ENCODE measurements around the gene TENT4B.

TENT4B gene

DNA sequence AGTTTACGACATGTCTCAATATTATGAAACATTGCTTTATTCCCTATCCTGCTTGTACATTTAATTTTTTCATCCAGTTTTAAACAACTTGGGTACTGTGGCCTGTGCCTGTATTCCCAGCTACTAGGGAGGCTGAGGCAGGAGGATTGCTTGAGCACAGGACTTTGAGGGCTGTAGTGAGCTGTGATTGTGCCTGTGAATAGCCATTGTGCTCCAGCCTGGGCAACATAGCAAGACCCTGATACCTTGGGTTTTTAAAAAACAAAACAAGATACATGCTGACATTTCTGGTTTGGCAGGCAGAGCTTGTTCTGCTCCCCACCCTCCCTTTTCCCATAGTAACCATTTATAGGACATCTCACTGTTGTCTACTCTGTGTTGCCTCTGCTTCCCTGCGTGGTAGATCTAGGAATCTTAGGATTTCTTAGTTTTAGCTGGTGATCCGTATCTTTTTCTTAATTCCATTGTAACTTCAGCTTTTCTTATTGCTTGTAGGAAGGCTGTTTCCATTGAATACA lies 35.6 kb downstream of the TENT4B start:
- H3K27me3 ChIP-seq, result no peaks in the 10 kb centered on the region
- H3K4me1 ChIP-seq (ENCODE audit: control insufficient read depth in 1 of 2, insufficient read depth in 1 of 2, low read depth in 1 of 2, low read length in 1 of 2), result no peaks in the 10 kb centered on the region
- H3K36me3 ChIP-seq, result no peaks in the 10 kb centered on the region
- TF ChIP-seq, protein P1, sequence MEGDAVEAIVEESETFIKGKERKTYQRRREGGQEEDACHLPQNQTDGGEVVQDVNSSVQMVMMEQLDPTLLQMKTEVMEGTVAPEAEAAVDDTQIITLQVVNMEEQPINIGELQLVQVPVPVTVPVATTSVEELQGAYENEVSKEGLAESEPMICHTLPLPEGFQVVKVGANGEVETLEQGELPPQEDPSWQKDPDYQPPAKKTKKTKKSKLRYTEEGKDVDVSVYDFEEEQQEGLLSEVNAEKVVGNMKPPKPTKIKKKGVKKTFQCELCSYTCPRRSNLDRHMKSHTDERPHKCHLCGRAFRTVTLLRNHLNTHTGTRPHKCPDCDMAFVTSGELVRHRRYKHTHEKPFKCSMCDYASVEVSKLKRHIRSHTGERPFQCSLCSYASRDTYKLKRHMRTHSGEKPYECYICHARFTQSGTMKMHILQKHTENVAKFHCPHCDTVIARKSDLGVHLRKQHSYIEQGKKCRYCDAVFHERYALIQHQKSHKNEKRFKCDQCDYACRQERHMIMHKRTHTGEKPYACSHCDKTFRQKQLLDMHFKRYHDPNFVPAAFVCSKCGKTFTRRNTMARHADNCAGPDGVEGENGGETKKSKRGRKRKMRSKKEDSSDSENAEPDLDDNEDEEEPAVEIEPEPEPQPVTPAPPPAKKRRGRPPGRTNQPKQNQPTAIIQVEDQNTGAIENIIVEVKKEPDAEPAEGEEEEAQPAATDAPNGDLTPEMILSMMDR (IDR thresholded peaks at IDR 0.05), result no peak
- H3K9me3 ChIP-seq, result no peaks in the 10 kb centered on the region
- H3K4me3 ChIP-seq (ENCODE audit: low read depth in 1 of 2, low read length in 1 of 2), result no peak overlapping the region
- H3K27ac ChIP-seq, result no peak overlapping the region

DNA sequence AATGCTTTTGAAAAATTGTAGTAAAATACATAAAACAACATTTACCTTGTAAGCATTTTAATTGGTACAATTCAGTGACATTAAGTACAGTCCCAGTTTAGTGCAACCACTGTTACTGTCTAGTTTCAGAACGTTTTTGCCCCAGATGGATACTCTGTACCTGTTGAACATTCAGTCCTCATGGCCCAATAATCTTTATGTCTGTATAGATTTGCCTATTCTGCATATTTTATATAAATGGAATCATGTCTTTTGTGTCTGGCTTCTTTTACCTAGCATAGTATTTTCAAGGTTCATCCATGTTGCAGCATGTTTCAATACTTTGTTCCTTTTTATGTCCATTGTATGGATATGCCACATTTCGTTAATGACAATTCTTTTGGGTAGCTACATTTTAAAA lies 37.2 kb downstream of the TENT4B start:
- Histone ChIP-seq H3K27me3 (no peaks in the 10 kb centered on the region), H3K9me3 (no peaks in the 10 kb centered on the region), H3K27ac (no peak overlapping the region), H3K4me3 (ENCODE audit: low read depth in 1 of 2, low read length in 1 of 2) (no peak overlapping the region), H3K36me3 (no peaks in the 10 kb centered on the region), H3K4me1 (ENCODE audit: control insufficient read depth in 1 of 2, insufficient read depth in 1 of 2, low read depth in 1 of 2, low read length in 1 of 2) (no peaks in the 10 kb centered on the region)
- TF ChIP-seq, protein P1 (IDR thresholded peaks at IDR 0.05), result no peak

DNA sequence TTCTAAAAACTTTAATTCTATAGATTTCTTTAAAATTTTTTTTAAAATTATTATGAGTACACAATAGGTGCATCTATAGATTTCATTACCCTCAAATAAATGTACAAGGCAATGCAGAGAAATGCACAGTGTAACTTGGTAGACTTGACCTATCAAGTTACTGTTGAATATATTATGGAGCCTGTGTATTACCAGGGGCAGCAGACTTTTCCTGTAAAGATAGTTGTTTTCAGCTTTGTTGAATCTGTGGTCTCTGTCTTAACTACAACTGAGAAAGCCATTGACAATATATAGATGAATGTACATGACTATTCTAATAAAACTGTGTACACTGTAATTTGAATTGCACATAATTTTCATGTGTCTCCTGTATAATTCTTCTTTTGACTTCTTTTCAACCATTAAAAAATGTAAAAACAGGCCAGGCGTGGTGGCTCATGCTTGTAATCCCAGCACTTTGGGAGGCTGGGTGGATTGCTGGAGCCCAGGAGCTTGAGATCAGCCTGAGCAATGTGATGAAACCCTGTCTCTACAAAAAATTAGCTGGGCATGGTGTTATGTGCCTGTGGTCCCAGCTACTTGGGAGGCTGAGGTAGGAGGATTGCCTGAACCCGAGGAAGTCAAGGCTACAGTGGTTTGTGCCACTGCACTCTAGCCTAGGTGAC lies 39.4 kb downstream of the TENT4B start:
- no peak overlapping the region for H3K27ac ChIP-seq
- no peaks in the 10 kb centered on the region for H3K4me1 ChIP-seq (ENCODE audit: control insufficient read depth in 1 of 2, insufficient read depth in 1 of 2, low read depth in 1 of 2, low read length in 1 of 2)
- H3K27me3 ChIP-seq, result no peaks in the 10 kb centered on the region
- no peak overlapping the region for H3K4me3 ChIP-seq (ENCODE audit: low read depth in 1 of 2, low read length in 1 of 2)
- TF ChIP-seq, protein P1 (IDR thresholded peaks at IDR 0.05), result no peak
- no peaks in the 10 kb centered on the region for H3K9me3 ChIP-seq
- H3K36me3 ChIP-seq, result no peaks in the 10 kb centered on the region

DNA sequence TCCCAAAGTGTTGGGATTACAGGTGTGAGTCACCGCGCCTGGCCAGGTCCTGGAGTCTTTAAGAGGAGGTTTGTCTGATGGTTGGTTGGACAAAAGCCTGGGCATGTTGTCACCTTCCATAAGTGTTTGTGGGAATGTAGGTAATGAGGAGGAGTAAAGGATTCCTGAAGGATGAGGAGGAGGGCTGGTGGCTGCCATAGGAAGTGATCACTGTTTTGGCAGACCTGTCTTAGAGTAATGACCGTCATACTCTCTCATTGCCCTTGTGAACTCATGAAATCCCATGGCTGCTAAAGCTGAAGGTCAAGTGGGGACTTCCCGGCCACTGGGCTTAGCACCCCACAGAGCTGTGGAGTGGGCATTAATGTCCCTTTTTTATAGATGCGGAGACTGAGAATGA lies 40.5 kb downstream of the TENT4B start:
- H3K36me3 ChIP-seq, result no peaks in the 10 kb centered on the region
- no peaks in the 10 kb centered on the region for H3K27me3 ChIP-seq
- TF ChIP-seq, protein P1 (IDR thresholded peaks at IDR 0.05), result no peak
- no peak overlapping the region for H3K27ac ChIP-seq
- H3K4me3 ChIP-seq (ENCODE audit: low read depth in 1 of 2, low read length in 1 of 2), result no peak overlapping the region
- no peaks in the 10 kb centered on the region for H3K9me3 ChIP-seq
- H3K4me1 ChIP-seq (ENCODE audit: control insufficient read depth in 1 of 2, insufficient read depth in 1 of 2, low read depth in 1 of 2, low read length in 1 of 2), result no peaks in the 10 kb centered on the region

DNA sequence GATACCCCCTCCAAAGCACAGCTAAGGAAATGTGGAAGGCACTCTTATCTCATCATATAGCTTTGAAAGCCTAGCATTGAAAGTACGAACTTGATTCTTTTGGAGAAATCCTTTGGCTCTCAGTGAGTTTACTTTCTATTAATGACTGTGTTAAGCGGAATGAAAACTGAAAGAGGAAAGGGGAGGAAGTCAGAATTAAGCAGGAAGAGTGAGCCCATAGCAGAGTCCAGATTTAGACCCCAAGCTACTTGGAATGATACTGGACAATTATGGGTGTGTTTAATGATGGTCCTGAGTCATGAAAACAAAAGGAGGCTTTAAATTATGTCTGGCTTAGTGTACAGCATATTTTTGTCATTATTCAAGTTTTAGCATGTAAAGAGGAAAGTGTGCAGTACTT lies 42.2 kb downstream of the TENT4B start:
- Histone ChIP-seq H3K4me3 (ENCODE audit: low read depth in 1 of 2, low read length in 1 of 2) (no peak overlapping the region), H3K27me3 (no peaks in the 10 kb centered on the region), H3K4me1 (ENCODE audit: control insufficient read depth in 1 of 2, insufficient read depth in 1 of 2, low read depth in 1 of 2, low read length in 1 of 2) (no peaks in the 10 kb centered on the region), H3K9me3 (no peaks in the 10 kb centered on the region), H3K27ac (no peak overlapping the region), H3K36me3 (no peaks in the 10 kb centered on the region)
- TF ChIP-seq, protein P1 (IDR thresholded peaks at IDR 0.05), result no peak

Measured in neutrophil (primary cell).